ENCODE data around the gene ADAM22.

DNA sequence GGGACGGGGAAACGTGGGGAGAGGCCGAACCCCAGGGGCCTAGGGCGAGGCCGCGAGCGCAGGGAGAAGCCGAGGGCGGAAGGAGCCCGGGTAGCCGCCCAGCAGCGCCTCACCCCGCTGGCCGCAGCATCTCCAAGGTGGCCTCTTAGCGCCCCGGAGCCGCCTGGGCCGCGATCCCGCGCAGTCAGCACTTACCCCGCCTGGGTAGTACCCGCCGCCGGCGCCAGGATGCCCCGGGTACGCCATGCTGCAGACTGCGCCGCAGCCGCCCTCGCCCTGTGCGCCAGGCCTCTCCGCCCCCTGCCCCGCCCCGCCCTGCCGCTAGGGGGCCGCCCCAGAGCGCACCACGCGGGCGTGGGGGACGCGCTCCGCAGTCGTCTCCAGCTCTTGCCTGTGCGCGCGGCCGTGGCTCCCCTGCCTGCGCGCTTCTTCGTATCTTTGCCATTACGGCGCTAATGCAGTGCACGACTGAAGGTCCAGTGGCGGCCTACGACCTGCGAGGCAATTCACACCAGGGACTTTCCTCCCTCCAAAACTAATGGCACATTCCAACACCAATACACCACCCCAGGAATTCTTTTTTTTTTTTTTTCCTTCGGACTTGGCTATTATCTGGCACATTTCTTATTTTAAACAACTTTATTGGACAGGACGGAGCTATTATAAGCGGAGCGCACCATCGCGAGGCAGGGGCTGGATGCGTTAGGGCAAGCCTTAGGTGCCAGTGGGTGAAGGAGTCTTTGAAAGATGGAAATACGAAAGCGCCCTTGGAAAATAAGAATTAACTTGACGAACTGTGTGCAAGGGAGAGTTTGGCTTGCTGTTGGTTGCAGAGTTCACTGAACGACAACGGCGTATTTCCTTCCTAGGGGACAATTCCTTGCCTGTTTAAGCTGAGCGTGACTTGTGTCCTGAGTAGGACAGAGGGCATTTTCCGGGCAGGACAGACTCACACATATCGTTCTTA, 286.0 kb downstream of the ADAM22 start, which contains the start of gene SRI:
- no peak for TF ChIP-seq EZH2 (IDR thresholded peaks at IDR 0.05; ENCODE audit: low read depth, unreplicated experiment)
- TF ChIP-seq, protein P1, sequence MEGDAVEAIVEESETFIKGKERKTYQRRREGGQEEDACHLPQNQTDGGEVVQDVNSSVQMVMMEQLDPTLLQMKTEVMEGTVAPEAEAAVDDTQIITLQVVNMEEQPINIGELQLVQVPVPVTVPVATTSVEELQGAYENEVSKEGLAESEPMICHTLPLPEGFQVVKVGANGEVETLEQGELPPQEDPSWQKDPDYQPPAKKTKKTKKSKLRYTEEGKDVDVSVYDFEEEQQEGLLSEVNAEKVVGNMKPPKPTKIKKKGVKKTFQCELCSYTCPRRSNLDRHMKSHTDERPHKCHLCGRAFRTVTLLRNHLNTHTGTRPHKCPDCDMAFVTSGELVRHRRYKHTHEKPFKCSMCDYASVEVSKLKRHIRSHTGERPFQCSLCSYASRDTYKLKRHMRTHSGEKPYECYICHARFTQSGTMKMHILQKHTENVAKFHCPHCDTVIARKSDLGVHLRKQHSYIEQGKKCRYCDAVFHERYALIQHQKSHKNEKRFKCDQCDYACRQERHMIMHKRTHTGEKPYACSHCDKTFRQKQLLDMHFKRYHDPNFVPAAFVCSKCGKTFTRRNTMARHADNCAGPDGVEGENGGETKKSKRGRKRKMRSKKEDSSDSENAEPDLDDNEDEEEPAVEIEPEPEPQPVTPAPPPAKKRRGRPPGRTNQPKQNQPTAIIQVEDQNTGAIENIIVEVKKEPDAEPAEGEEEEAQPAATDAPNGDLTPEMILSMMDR (conservative IDR thresholded peaks at IDR 0.05; ENCODE audit: low read depth in 2 of 2) = peak; percentile 43 to 60
- no peak for TF ChIP-seq ZNF331 (CRISPR knock-in tag; IDR thresholded peaks at IDR 0.05; ENCODE audit: low read depth)
- no peak for TF ChIP-seq JUNB (IDR thresholded peaks at IDR 0.05; ENCODE audit: unreplicated experiment)
- TF ChIP-seq POLR2AphosphoS5 (IDR thresholded peaks at IDR 0.05; ENCODE audit: low read depth) = peak; percentile 75
- TF ChIP-seq EZH2phosphoT487 (IDR thresholded peaks at IDR 0.05; ENCODE audit: unreplicated experiment) = no peak

Measured in GM23338 (cell line).